T-helper 1 cell treated with Interleukin-12 subunit alpha and Interleukin-12 subunit beta and Interleukin-4 antibody, amounts not matched to agents 30 ng/mL and 1 ng/mL, for 36 hours (primary cell): Measurements from ENCODE around the gene PSMC1. TPM values are rescaled to one million over a fixed set of nuclear protein-coding genes. Genes with fewer than 3 reads are reported as not detected.

ENCODE experiments used
- intact Hi-C: fragments of 100-400 bp; cut with micrococcal nuclease; formaldehyde crosslinking; loops from one replicate; pipeline ENCODE4 v1.15.1; 2024
- total RNA-seq: library from RNA; stranded (reverse); gene quantifications from 2 replicates; pipeline ENCODE4 v1.2.3, GENCODE V29; 2022

The PSMC1 gene
- total RNA-seq, 1 donor from 2014 or later = 120 TPM

DNA sequence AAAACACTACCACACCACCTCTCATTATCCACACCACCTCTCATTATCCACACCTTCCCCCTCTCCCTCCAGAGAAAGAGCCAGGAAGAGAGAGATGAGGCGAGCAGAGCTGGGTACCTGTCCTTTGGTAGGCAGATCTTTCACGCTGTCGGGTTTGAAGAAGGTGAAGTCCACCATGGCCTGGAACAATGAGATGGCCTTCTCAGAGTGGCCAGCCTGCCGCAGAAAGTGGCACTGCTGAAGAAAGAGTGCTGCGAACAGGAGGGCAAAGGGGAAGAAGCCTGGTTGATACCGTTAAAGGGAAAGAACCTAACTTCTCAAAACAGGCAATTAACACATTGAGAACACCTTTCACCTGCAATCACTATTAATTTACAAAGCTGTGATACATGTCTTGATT lies 44.8 kb downstream of the PSMC1 start:
- intact Hi-C loops = loop anchor here (1.0 to 2.0 kb wide), 4 partner anchors 30 to 396 kb away; partner anchors contain the start of genes NRDE2 and PSMC1

DNA sequence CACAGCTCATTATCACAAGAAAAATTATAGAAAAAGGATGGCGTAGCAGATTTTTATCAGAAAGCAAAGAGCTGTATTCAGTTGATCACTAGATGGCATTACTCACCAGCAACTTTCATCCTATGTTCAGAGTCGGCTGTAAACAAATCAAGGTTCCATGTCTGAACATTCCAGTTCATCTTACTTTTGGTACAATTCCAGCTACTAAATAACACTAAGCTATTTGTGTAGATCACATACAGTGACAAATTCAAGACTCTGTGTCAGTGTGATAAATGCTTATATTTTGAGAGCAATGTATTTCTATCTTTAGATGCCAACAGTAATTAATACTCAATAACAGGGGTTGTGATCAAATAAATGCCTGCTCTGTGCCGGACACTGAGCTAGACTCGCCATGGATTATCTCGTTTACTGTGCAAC lies 45.3 kb downstream of the PSMC1 start:
- intact Hi-C loops = loop anchor here (1.0 to 2.0 kb wide), 4 partner anchors 29 to 396 kb away; partner anchors contain the start of genes NRDE2 and PSMC1

GRCh38 chr14:90302529-90303303 lies 46.4 kb downstream of the PSMC1 start:
- intact Hi-C loops = no loop called here

- intact Hi-C loops = no loop called here
These were observed 47.1 kb downstream of the PSMC1 start for GRCh38 chr14:90303473-90303872.

DNA sequence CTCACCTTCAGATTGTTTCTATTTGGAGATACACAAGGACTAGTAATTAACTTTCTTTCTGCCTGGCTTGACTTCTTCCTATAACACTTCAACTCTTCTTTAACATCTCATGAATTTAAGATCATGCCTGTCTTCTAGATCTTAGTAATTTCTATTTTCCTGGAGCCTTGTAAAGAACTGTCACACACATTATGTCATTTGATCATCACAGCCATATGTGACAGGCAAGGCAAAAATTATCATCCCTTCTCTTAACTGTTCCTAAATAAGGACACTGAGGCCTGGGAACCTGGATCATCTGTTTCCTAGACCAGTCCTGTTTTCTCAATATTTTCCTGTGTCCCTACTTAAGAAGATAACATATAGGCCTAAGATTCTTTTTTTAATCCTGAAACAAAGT lies 48.1 kb downstream of the PSMC1 start:
- intact Hi-C loops = no loop called here

DNA sequence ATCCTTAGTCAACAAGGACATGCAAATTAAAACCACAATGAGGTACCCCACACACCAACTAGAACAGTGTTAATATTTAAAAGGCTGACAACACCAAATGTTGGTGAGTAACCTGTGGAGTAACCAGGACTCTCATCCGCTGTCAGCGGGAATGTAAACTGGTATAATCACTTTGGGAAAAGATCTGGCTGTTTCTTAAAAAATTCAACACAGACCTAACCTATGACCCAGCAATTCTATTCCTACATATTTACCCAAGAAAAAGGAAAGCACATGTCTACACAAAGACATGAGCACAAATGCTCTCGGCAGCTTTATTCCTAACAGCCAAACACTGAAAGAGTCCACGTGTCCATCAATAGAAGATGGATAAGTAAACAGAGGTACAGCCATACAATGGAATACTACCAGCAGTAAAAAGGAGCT lies 48.8 kb downstream of the PSMC1 start:
- intact Hi-C loops = no loop called here

- intact Hi-C loops = no loop called here
These were observed 52.2 kb downstream of the PSMC1 start for GRCh38 chr14:90308561-90308960.

DNA sequence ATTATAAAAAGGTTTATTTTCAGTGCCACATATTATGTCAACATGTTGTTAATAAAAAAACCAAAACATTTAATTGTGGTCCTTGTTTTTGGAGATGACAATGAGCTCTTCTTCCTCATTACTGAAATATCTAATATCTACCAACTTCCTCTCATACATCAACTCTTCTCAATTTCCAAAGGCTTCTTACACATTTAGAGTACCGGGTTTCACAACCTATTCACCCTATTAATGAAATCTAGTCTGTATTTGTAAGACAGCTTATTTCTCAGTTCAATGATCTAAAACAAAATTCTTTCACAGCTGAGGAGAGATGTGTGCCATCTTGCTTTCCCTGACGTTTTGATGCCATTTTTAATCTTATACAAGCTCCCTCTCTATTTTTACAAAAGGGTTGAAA lies 60.9 kb downstream of the PSMC1 start:
- intact Hi-C loops = no loop called here

DNA sequence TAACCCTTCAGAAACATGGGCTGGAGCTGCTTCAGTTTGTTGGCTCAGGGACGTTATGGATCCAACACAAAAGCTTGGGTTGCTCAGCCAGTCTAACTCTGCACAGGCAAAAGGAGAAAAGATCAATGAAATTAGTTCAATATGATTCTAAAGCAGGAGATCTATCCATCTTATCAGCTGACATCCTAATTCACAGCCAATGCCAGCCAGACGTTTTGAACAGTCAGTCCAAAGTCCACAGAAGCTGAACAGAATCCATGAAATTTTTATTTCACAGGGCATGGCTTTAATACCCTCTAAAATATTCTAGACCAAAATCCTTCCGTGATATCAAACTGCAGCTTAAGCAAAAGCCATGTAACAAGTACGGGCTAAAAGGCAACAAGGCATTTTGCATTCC lies 61.7 kb downstream of the PSMC1 start:
- intact Hi-C loops = no loop called here

DNA sequence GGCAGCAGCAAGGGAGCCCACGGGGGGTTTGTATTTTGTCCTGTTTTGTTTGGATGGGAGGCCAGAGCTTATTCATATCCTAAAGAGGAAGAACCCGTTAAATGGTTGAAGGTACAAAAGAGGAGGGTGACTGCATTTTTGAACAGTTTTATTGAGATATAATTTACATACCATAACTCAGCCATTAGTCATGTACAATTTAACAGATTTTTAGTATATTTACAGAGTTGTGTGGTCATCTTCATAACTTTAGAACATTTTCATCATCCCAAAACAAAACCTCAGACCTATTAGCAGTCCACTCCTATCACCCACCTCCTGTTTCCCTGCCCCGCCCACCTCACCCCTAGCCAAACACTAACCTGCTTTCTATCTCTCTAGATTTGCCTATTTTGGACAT lies 62.8 kb downstream of the PSMC1 start:
- intact Hi-C loops = no loop called here

GRCh38 chr14:90319634-90320541 lies 63.5 kb downstream of the PSMC1 start:
- intact Hi-C loops = no loop called here

DNA sequence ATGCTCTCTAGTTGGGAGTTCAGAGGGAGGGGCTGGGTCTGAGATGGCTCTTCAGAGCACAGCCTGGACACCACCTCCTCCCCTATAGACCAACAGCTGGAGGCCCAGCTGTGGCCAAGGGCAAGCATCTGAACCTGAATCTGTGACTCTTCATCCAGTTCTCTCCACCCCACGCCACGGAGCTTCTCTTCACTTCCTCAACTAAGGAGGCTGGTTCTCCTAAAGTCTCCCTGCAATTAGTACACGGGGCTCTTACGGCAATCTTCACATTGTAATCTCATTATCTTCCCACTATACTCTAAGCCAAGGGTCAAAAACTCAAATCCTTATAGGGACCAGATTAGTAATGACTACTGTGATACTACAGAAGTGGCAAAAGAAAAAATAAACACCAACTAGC lies 65.5 kb downstream of the PSMC1 start:
- intact Hi-C loops = no loop called here

Other genes with a start within 250 kb of the PSMC1 start
- gene KCNK13, start 194.6 kb upstream of the PSMC1 start, total RNA-seq = 0.07 TPM in 1 of 2 replicates, not detected in the other
- 20.2 and 22.9 TPM in 2 replicates for gene NRDE2, start 75.4 kb downstream of the PSMC1 start, total RNA-seq
- 664 and 667 TPM in 2 replicates for gene CALM1, start 140.5 kb downstream of the PSMC1 start, total RNA-seq